ENCODE results near the gene PHF2. TPM values are rescaled to one million over a fixed set of nuclear protein-coding genes. Genes with fewer than 3 reads are reported as not detected.

PHF2 gene
- total and polyA plus RNA-seq, 2 of the 8 experiments (the other 6 are each of a cell fraction or from before 2014, with no cell fraction given) = 3.4 to 9.4 TPM

DNA sequence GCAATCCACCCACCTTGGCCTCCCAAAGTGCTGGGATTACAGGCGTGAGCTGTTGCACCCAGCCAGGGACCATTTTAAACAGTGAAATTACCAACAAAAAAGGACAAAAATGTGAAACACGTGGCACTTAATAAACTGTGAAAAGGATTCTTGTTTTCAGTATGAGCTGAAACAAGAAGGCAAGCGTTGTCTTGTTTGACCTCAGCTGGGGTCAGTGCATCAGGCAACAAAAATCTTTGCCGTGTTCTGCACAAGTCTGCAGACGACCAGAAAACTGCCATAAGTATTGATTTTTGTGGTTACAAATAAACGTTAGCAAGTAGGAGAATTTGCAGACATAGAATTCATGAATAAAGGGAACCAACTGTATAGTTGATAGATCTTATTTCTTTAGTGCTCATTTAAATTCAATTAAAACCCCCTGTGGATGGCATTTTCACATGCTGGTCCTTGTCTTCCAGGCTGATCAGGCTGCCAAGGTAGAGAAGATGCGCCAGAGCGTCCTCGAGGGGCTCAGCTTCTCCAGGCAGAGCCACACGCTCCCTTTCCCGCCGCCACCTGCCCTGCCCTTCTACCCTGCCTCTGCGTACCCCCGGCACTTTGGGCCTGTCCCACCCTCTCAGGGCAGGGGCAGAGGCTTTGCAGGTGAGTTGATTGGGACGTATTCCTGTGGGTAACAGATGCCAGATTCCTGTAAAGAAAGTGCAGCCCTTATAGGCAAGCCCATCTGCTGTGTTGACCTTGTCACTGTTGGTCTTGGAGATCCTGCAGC is 18.8 kb upstream of the PHF2 start:
- H3K27ac ChIP-seq (ENCODE audit: low read depth, low read length) = no peak overlapping the region
- POLR2A ChIA-PET (ENCODE audit: partially characterized antibody) = no interaction called here
- no peak overlapping the region for H2BK15ac ChIP-seq (ENCODE audit: low read length)
- H4K20me1 ChIP-seq (replicated peaks in 1 of 2; ENCODE audit: control insufficient read depth in 1 of 2, insufficient read depth in 2 of 2, low read length in 2 of 2) = peaks cover 2 to 5% of the 10 kb centered on the region in 2 experiments
- H3K9me3 ChIP-seq (ENCODE audit: insufficient read depth in 2 of 2, low read depth in 1 of 2, low read length in 1 of 2) = no peaks in the 10 kb centered on the region
- H2AK5ac ChIP-seq (ENCODE audit: low read depth, low read length) = no peak overlapping the region
- no peak overlapping the region for H2BK120ac ChIP-seq (replicated peaks; ENCODE audit: low read depth, low read length)
- no peaks in the 10 kb centered on the region for H3K27me3 ChIP-seq (replicated peaks in 1 of 4; ENCODE audit: control insufficient read depth in 3 of 4, extremely low read depth in 1 of 4, insufficient read depth in 3 of 4, low read length in 3 of 4)
- FAIRE-seq (no peak), DNase-seq (ENCODE audit: low read depth in 1 of 2, low spot score in 2 of 2) (no peak)
- no peak overlapping the region for H2AFZ ChIP-seq (ENCODE audit: low read length)
- H3K36me3 ChIP-seq (ENCODE audit: control insufficient read depth in 2 of 4, insufficient read depth in 4 of 4, low read length in 3 of 4) = peaks cover 11 to 49% (median 24%) of the 10 kb centered on the region in 4 experiments; a peak in 7 of 8 replicates
- no peak overlapping the region for H3K23ac ChIP-seq (ENCODE audit: insufficient read length)
- no peaks in the 10 kb centered on the region for H3K79me1 ChIP-seq (ENCODE audit: low read depth, low read length)
- H4K91ac ChIP-seq (replicated peaks; ENCODE audit: insufficient read length, low read length) = no peak overlapping the region
- H3K4me1 ChIP-seq (replicated peaks in 1 of 4; ENCODE audit: control insufficient read depth in 3 of 4, insufficient read depth in 4 of 4, low read length in 3 of 4) = peaks cover 0 to 1% (median 0%) of the 10 kb centered on the region in 4 experiments; a peak in 2 of 7 replicates
- no peaks in the 10 kb centered on the region for H3K79me2 ChIP-seq (ENCODE audit: control insufficient read depth in 1 of 2, insufficient read depth in 2 of 2, low read length in 2 of 2)
- no peak overlapping the region for H4K8ac ChIP-seq (ENCODE audit: extremely low read depth, insufficient read depth, low read length)
- H2BK12ac ChIP-seq (ENCODE audit: low read depth, low read length) = no peak overlapping the region
- no peak overlapping the region for H2BK5ac ChIP-seq (ENCODE audit: low read depth, low read length)
- H3K56ac ChIP-seq (replicated peaks; ENCODE audit: insufficient read length, low read depth, low read length) = no peak overlapping the region
- no peak overlapping the region for H3K4me2 ChIP-seq (ENCODE audit: insufficient read depth in 1 of 2, low read depth in 2 of 2, low read length in 2 of 2)
- no peak overlapping the region for H4K5ac ChIP-seq (ENCODE audit: insufficient read length, low read depth, low read length)
- CTCF ChIA-PET (ENCODE audit: partially characterized antibody) = interaction anchor here (0.6 to 2.5 kb wide), 4 partner anchors 8 to 31 kb away, joined by 3 to 11 read pairs (median 4); no protein-coding TSS in a partner anchor
- H3K9ac ChIP-seq (replicated peaks in 1 of 4; ENCODE audit: extremely low read depth in 1 of 4, low read depth in 3 of 4, low read length in 3 of 4) = no peak overlapping the region
- no peak overlapping the region for H3K4ac ChIP-seq (replicated peaks; ENCODE audit: insufficient read length, low read depth, low read length)
- H3K18ac ChIP-seq (ENCODE audit: extremely low read depth, low read length) = no peak overlapping the region
- no peak overlapping the region for H2BK20ac ChIP-seq (ENCODE audit: low read length)
- no peaks in the 10 kb centered on the region; the same call in 1 of the 2 replicates for H3K23me2 ChIP-seq (ENCODE audit: low read depth, low read length)
- no peak overlapping the region for H3K14ac ChIP-seq (ENCODE audit: insufficient read length)
- 90% methylated on average over 15 of the region's 15 CpGs; no CpG with 5 or more reads in 1 of the 2 experiments for WGBS, 2 experiments (ENCODE audit: extremely low coverage in 1 of 2, insufficient coverage in 1 of 2, insufficient read length in 1 of 2, insufficient replicate concordance in 2 of 2, low coverage in 1 of 2, low lambda C conversion rate in 2 of 2, missing lambda C conversion rate in 1 of 2)
- no peak overlapping the region for H3K4me3 ChIP-seq (ENCODE audit: extremely low read depth in 1 of 4, insufficient read depth in 2 of 4, low read depth in 3 of 4, low read length in 4 of 4)
- no peak for TF ChIP-seq BACH1 (IDR thresholded peaks at IDR 0.05; ENCODE audit: low read length)
- no peak for TF ChIP-seq YY1 (IDR thresholded peaks at IDR 0.05; ENCODE audit: low read depth, low read length)
- TF ChIP-seq CBX8 (IDR thresholded peaks at IDR 0.05; ENCODE audit: borderline replicate concordance, low read depth, low read length) = no peak
- no peak for TF ChIP-seq TCF12 (IDR thresholded peaks at IDR 0.05; ENCODE audit: low read depth, low read length)
- TF ChIP-seq JUND (IDR thresholded peaks at IDR 0.05; ENCODE audit: low read length) = no peak
- TF ChIP-seq BRCA1 (IDR thresholded peaks at IDR 0.05; ENCODE audit: low read depth, low read length) = no peak
- TF ChIP-seq, protein P1, sequence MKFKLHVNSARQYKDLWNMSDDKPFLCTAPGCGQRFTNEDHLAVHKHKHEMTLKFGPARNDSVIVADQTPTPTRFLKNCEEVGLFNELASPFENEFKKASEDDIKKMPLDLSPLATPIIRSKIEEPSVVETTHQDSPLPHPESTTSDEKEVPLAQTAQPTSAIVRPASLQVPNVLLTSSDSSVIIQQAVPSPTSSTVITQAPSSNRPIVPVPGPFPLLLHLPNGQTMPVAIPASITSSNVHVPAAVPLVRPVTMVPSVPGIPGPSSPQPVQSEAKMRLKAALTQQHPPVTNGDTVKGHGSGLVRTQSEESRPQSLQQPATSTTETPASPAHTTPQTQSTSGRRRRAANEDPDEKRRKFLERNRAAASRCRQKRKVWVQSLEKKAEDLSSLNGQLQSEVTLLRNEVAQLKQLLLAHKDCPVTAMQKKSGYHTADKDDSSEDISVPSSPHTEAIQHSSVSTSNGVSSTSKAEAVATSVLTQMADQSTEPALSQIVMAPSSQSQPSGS (IDR thresholded peaks at IDR 0.05; ENCODE audit: low read length) = no peak
- TF ChIP-seq GTF2F1 (IDR thresholded peaks at IDR 0.05; ENCODE audit: borderline replicate concordance, low read depth, low read length) = no peak
- TF ChIP-seq BCL11A (IDR thresholded peaks at IDR 0.05; ENCODE audit: low read depth in 2 of 2, low read length in 2 of 2) = no peak
- TF ChIP-seq RAD21 (IDR thresholded peaks at IDR 0.05 in 1 of 2, conservative IDR thresholded peaks at IDR 0.05 in 1 of 2; ENCODE audit: low read depth in 2 of 2, low read length in 2 of 2) = no peak
- TF ChIP-seq CHD2 (IDR thresholded peaks at IDR 0.05; ENCODE audit: low read length) = no peak

Measured in H1 (cell line).